SU-DHL-6 (cell line): ENCODE data around the gene LCE3D.

Experiments
- H2AFZ ChIP-seq: fragments of 200-600 bp; sonication (generic); 2 replicates; pipeline ENCODE4 v1.6.1; 2014; ENCODE audit warnings: low read depth, mild to moderate bottlenecking, moderate library complexity, mixed read lengths, antibody characterized with exemption, low read length; ENCODE audit not compliant: severe bottlenecking
- H3F3A ChIP-seq: fragments of 200-600 bp; shearing (Covaris generic); 2 replicates; pipeline ENCODE4 v1.6.0; 2016; ENCODE audit warnings: antibody characterized with exemption, mild to moderate bottlenecking; ENCODE audit not compliant: insufficient read depth
- H3K27ac ChIP-seq: fragments of 200-600 bp; sonication (generic); 2 replicates; pipeline ENCODE4 v1.5.1; 2016; ENCODE audit warnings: low read depth, mild to moderate bottlenecking, low read length, moderate library complexity, mixed read lengths
- H3K27me3 ChIP-seq: fragments of 200-600 bp; sonication (generic), shearing (Covaris generic); 2 replicates; pipeline ENCODE4 v1.6.0; 2014; ENCODE audit warnings: mild to moderate bottlenecking, low read length
- H3K36me3 ChIP-seq: fragments of 200-600 bp; sonication (generic); 2 replicates; pipeline ENCODE4 v1.6.1; 2014; ENCODE audit warnings: mild to moderate bottlenecking, low read length, mixed read lengths
- H3K4me2 ChIP-seq: fragments of 300-600, 200-600 bp; shearing (Covaris generic), sonication (generic); 2 replicates; pipeline ENCODE4 v1.6.0; 2014; ENCODE audit warnings: low read length, low read depth, mild to moderate bottlenecking; ENCODE audit not compliant: poor library complexity, severe bottlenecking
- H3K4me3 ChIP-seq: fragments of 200-600 bp; sonication (generic); 2 replicates; pipeline ENCODE4 v1.5.1; 2014; ENCODE audit warnings: antibody characterized with exemption, low read length, mild to moderate bottlenecking, mixed read lengths; ENCODE audit not compliant: insufficient read depth, poor library complexity, severe bottlenecking
- H3K79me2 ChIP-seq: fragments of 200-600 bp; sonication (generic); 2 replicates; pipeline ENCODE4 v1.6.1; 2014; ENCODE audit warnings: mild to moderate bottlenecking, low read length, moderate library complexity; ENCODE audit not compliant: insufficient read depth
- H3K9ac ChIP-seq: fragments of 200-600 bp; sonication (generic); 2 replicates; pipeline ENCODE4 v1.7.0; 2014; ENCODE audit warnings: mild to moderate bottlenecking, low read length
- H3K9me2 ChIP-seq: fragments of 200-600 bp; sonication (generic); replicated peaks from 2 replicates; pipeline ENCODE4 v1.6.1; 2014; ENCODE audit warnings: low read length; ENCODE audit not compliant: insufficient read depth
- H3K9me3 ChIP-seq: fragments of 200-600 bp; sonication (generic); 2 replicates; pipeline ENCODE4 v1.6.1; 2014; ENCODE audit warnings: low read length, mixed read lengths; ENCODE audit not compliant: insufficient read depth
- H4K20me1 ChIP-seq: fragments of 200-600 bp; sonication (generic); 2 replicates; pipeline ENCODE4 v1.6.1; 2014; ENCODE audit warnings: low read depth, mild to moderate bottlenecking, antibody characterized with exemption, low read length, moderate library complexity, mixed read lengths
- CTCF ChIP-seq: fragments of 200-600 bp; sonication (generic); IDR thresholded peaks from one replicate; pipeline ENCODE4 v1.5.1; 2017; ENCODE audit warnings: antibody characterized with exemption, mild to moderate bottlenecking, low read length, moderate library complexity; ENCODE audit not compliant: insufficient read depth, poor library complexity, severe bottlenecking
- EZH2phosphoT487 ChIP-seq: fragments of 200-600 bp; sonication (generic), shearing (Covaris generic); conservative IDR thresholded peaks from 2 replicates; pipeline ENCODE4 v1.6.1; 2018; ENCODE audit warnings: mild to moderate bottlenecking, antibody characterized with exemption, low read length, moderate library complexity, mixed read lengths

Gene LCE3D

DNA sequence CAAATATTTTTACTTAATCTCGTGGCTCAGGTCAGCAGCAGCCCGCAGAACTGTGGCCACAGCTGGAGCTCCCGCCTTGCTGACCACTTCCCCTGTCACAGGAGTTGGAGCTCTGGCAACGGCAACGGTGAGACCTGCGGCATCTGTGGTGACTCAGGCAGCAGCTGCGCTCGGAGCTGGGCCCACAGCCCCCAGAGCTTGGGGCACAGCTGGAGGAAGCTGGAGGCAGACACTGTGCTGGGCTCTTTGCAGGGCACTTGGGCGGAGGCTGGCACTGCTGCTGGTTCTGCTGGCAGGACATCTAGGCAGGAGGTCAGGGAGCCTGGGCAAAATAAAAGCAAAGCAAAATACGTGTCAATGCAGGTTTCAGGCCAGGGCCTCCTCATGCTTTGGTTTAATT is 42.5 kb upstream of the LCE3D start, which contains the start of gene LCE3A:
LCE3A (minus strand) TSS at position 301 of the 400 bp plus-strand sequence; CDS start at position 301, 0 bp downstream.
- no peaks in the 10 kb centered on the region for H3K27me3 ChIP-seq
- H3K4me3 ChIP-seq, result no peak within 1 kb of the TSS
- no peak within 1 kb of the TSS for H3K9ac ChIP-seq
- TF ChIP-seq CTCF (no peak), EZH2phosphoT487 (no peak)
- no peaks in the 10 kb centered on the region for H3K36me3 ChIP-seq
- H3K9me2 ChIP-seq, result no peaks in the 10 kb centered on the region
- no peak within 1 kb of the TSS for H3K27ac ChIP-seq
- no peak within 1 kb of the TSS for H2AFZ ChIP-seq
- H4K20me1 ChIP-seq, result no peaks in the 10 kb centered on the region
- no peaks in the 10 kb centered on the region for H3K79me2 ChIP-seq
- peaks cover 18% of the 10 kb centered on the region; the same call in 1 of the 2 replicates for H3K9me3 ChIP-seq
- H3K4me2 ChIP-seq, result no peak within 1 kb of the TSS
- no peaks in the 10 kb centered on the region for H3F3A ChIP-seq

GRCh38 chr1:152621993-152622392 is 41.7 kb upstream of the LCE3D start:
- no peak overlapping the region for H2AFZ ChIP-seq
- no peaks in the 10 kb centered on the region for H3K36me3 ChIP-seq
- H4K20me1 ChIP-seq, result no peaks in the 10 kb centered on the region
- H3F3A ChIP-seq, result no peaks in the 10 kb centered on the region
- no peaks in the 10 kb centered on the region for H3K9me2 ChIP-seq
- H3K4me2 ChIP-seq, result no peak overlapping the region
- no peak overlapping the region for H3K27ac ChIP-seq
- H3K27me3 ChIP-seq, result no peaks in the 10 kb centered on the region
- no peak for TF ChIP-seq CTCF
- no peak for TF ChIP-seq EZH2phosphoT487
- H3K4me3 ChIP-seq, result no peak overlapping the region
- H3K79me2 ChIP-seq, result no peaks in the 10 kb centered on the region
- peaks cover 18% of the 10 kb centered on the region; the same call in 1 of the 2 replicates for H3K9me3 ChIP-seq
- H3K9ac ChIP-seq, result no peak overlapping the region

DNA sequence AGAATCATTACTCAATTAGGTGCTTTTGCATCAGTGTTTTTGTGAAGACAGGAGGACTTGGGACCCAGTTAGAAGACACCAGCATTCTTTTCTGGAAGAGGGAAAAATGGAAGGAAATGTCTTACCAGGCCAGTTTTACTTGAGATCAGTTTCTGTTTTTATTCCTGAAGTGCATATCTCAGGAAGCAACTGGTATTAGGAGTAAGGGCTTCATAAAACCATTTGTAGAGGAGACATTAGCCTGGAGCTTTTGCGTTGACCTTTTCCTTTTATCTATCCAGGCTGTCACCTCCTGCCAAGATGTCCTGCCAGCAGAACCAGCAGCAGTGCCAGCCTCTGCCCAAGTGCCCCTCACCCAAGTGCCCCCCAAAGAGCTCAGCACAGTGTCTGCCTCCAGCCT is 33.2 kb upstream of the LCE3D start, which contains the start of gene LCE3B:
LCE3B (plus strand) TSS at position 301 of the 400 bp plus-strand sequence; CDS start at position 301, 0 bp downstream.
- Histone ChIP-seq H3K9ac (no peak within 1 kb of the TSS), H3K9me2 (no peaks in the 10 kb centered on the region), H2AFZ (no peak within 1 kb of the TSS), H3K4me3 (no peak within 1 kb of the TSS), H3K9me3 (peaks cover 6% of the 10 kb centered on the region; the same call in 1 of the 2 replicates), H3K4me2 (no peak within 1 kb of the TSS), H3K27me3 (no peaks in the 10 kb centered on the region), H4K20me1 (no peaks in the 10 kb centered on the region), H3K27ac (no peak within 1 kb of the TSS), H3F3A (no peaks in the 10 kb centered on the region), H3K36me3 (no peaks in the 10 kb centered on the region), H3K79me2 (no peaks in the 10 kb centered on the region)
- TF ChIP-seq CTCF, result no peak
- no peak for TF ChIP-seq EZH2phosphoT487
